GM18909 (cell line): Measurements from ENCODE around the gene ARMC9.
"Not testable (repeated sequence)": the region's sequence is repeated elsewhere in the genome, so short reads cannot be mapped to it uniquely, and the experiment has no call there.

Experiments
- ATAC-seq: cut with Tn5 transposase; IDR thresholded peaks from one replicate; pipeline ENCODE4 v1.9.1; 2021; ENCODE audit warnings: mild to moderate bottlenecking; ENCODE audit not compliant: unreplicated experiment, poor library complexity

The ARMC9 gene

GRCh38 chr2:231238689-231239088, 40.3 kb downstream of the ARMC9 start:
- ATAC-seq: no peak

- no peak for ATAC-seq
These were observed 41.3 kb downstream of the ARMC9 start for GRCh38 chr2:231239751-231240150.

- ATAC-seq: no peak
These were observed 43.5 kb downstream of the ARMC9 start for GRCh38 chr2:231241755-231242507.

GRCh38 chr2:231243866-231244265, 45.4 kb downstream of the ARMC9 start:
- ATAC-seq: no peak

GRCh38 chr2:231244382-231245248, 46.2 kb downstream of the ARMC9 start:
- ATAC-seq: no peak

GRCh38 chr2:231245249-231246094, 47.0 kb downstream of the ARMC9 start:
- no peak for ATAC-seq

GRCh38 chr2:231246171-231246842, 47.9 kb downstream of the ARMC9 start:
- ATAC-seq: no peak

- ATAC-seq: no peak
These were observed 51.7 kb downstream of the ARMC9 start for GRCh38 chr2:231250146-231250545.

GRCh38 chr2:231250698-231251097, 52.3 kb downstream of the ARMC9 start:
- ATAC-seq: no peak

GRCh38 chr2:231253292-231253691, 54.9 kb downstream of the ARMC9 start:
- not testable (repeated sequence) for ATAC-seq

GRCh38 chr2:231256494-231256893, 58.1 kb downstream of the ARMC9 start:
- ATAC-seq: no peak

- no peak for ATAC-seq
These were observed 59.3 kb downstream of the ARMC9 start for GRCh38 chr2:231257763-231258162.

GRCh38 chr2:231258701-231259100, 60.3 kb downstream of the ARMC9 start:
- no peak for ATAC-seq

GRCh38 chr2:231259104-231259503, 60.7 kb downstream of the ARMC9 start:
- no peak for ATAC-seq

GRCh38 chr2:231260442-231261208, 62.2 kb downstream of the ARMC9 start:
- no peak for ATAC-seq

- ATAC-seq: no peak
These were observed 64.8 kb downstream of the ARMC9 start for GRCh38 chr2:231263118-231263831.

- ATAC-seq: no peak
These were observed 72.0 kb downstream of the ARMC9 start for GRCh38 chr2:231270221-231271114.

GRCh38 chr2:231272991-231273390, 74.6 kb downstream of the ARMC9 start:
- no peak for ATAC-seq
